ENCODE measurements around the gene SLC8A3.

DNA sequence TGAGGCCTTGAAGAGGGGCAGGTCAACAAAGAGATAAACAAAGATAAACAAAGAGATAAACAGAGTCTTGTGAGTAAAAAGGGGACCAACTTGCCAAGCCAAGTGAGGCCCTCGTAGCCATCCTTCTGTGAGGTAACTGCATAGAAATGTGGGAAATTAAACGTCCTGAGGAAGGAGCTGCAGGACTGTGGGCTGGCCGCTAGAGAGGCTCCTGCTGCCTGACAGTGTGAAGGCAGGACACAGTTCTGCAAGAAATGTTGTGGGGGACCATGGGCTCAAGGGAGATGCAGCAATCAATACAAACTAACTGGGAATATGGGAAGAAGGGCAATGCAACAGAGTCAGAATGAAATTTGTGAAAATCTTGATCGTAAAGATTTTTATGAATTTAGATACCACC, 91.9 kb downstream of the SLC8A3 start:
- TF ChIP-seq POLR2A (IDR thresholded peaks at IDR 0.05) (no peak), EP300 (IDR thresholded peaks at IDR 0.05) (no peak)
- TF ChIP-seq, protein P1, sequence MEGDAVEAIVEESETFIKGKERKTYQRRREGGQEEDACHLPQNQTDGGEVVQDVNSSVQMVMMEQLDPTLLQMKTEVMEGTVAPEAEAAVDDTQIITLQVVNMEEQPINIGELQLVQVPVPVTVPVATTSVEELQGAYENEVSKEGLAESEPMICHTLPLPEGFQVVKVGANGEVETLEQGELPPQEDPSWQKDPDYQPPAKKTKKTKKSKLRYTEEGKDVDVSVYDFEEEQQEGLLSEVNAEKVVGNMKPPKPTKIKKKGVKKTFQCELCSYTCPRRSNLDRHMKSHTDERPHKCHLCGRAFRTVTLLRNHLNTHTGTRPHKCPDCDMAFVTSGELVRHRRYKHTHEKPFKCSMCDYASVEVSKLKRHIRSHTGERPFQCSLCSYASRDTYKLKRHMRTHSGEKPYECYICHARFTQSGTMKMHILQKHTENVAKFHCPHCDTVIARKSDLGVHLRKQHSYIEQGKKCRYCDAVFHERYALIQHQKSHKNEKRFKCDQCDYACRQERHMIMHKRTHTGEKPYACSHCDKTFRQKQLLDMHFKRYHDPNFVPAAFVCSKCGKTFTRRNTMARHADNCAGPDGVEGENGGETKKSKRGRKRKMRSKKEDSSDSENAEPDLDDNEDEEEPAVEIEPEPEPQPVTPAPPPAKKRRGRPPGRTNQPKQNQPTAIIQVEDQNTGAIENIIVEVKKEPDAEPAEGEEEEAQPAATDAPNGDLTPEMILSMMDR (IDR thresholded peaks at IDR 0.05): no peak
